ENCODE data around the gene CRY1.
A peak's percentile ranks its signal among the peaks of the same experiment; 100 is the strongest.

Gene CRY1

DNA sequence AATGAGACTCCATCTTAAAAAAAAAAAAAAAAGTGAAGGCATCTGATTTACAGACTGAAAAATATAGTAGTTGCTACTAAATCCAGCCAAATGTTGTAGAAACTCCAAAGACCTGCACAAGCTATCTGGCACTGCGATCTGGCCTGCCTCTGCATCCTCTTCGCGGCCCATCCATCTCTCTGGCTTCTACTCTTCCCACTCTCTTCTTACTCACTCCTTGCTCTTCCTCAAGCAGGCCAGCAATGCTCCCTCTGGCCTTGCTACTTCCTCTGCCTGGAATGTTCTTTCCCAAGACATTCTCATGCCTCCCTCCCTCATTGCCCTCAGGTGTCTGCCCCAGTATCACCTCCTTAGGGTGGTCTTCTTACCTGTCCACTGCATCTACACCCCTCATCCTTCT lies 9.7 kb upstream of the CRY1 start:
- H3K4me2 ChIP-seq (ENCODE audit: low read length, poor library complexity, severe bottlenecking), result no peak overlapping the region
- no peak overlapping the region for H3K23ac ChIP-seq (ENCODE audit: low read length in 2 of 2)
- no peak overlapping the region for H2BK5ac ChIP-seq (ENCODE audit: low read depth, low read length, poor library complexity, severe bottlenecking)
- no peaks in the 10 kb centered on the region for H3K9me3 ChIP-seq (ENCODE audit: control insufficient read depth, low read length)
- H3K4me1 ChIP-seq (ENCODE audit: control insufficient read depth, insufficient read depth, low read depth, low read length), result no peaks in the 10 kb centered on the region
- no peak overlapping the region for H2AK5ac ChIP-seq (ENCODE audit: low read length, severe bottlenecking)
- H4K8ac ChIP-seq (ENCODE audit: low read length), result no peak overlapping the region
- no peak overlapping the region for H3K27ac ChIP-seq (ENCODE audit: low read length, poor library complexity, severe bottlenecking)
- no peaks in the 10 kb centered on the region for H3K36me3 ChIP-seq (ENCODE audit: control insufficient read depth in 1 of 2, insufficient read depth in 2 of 2, low read depth in 1 of 2, low read length in 2 of 2)
- H3K79me1 ChIP-seq (replicated peaks; ENCODE audit: low read length, poor library complexity, severe bottlenecking), result no peaks in the 10 kb centered on the region
- H3K14ac ChIP-seq (ENCODE audit: low read length in 2 of 2), result no peak overlapping the region
- H2BK15ac ChIP-seq (ENCODE audit: low read depth, poor library complexity, severe bottlenecking), result no peak overlapping the region
- peaks cover 0 to 5% of the 10 kb centered on the region in 2 experiments for H3K27me3 ChIP-seq (ENCODE audit: control insufficient read depth in 1 of 2, insufficient read depth in 1 of 2, low read length in 2 of 2)
- no peak overlapping the region for H3K9ac ChIP-seq (ENCODE audit: low read length)
- H4K91ac ChIP-seq (ENCODE audit: low read length), result peak overlapping the region; percentile 9
- no peak overlapping the region for H2BK120ac ChIP-seq (ENCODE audit: low read depth, low read length)
- H3K4ac ChIP-seq (ENCODE audit: low read depth in 1 of 2, low read length in 2 of 2), result no peak overlapping the region
- H2AFZ ChIP-seq (ENCODE audit: low read depth, low read length), result no peak overlapping the region
- no peak overlapping the region for H2BK12ac ChIP-seq (ENCODE audit: low read length in 2 of 2)
- H3K4me3 ChIP-seq (ENCODE audit: insufficient read depth in 1 of 2, low read depth in 1 of 2, low read length in 2 of 2), result no peak overlapping the region
- no peak for DNase-seq
- WGBS, result 87% methylated on average over 3 of the region's 3 CpGs
- no peak overlapping the region for H3K18ac ChIP-seq (ENCODE audit: low read depth in 1 of 2, low read length in 2 of 2)

DNA sequence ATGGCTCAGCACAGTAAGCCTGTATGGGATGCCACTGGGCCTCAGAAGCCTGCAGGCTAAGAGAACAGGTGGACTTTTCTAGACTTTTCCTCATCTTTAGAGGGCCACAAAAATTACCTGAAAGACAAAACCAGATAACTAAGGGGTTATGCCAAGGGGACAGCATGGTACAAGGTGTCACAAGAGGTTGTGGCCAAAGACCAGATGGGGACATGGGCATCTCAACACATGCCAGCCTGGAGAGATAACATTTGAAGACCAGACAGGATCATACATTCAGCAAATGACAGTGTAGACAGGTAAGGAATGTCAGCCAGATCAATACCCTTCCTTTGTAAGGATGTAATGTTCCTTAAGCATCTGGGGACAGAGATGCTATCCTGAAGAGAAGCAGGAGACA lies 8.9 kb upstream of the CRY1 start:
- Histone ChIP-seq H3K4me3 (ENCODE audit: insufficient read depth in 1 of 2, low read depth in 1 of 2, low read length in 2 of 2) (no peak overlapping the region), H2BK15ac (ENCODE audit: low read depth, poor library complexity, severe bottlenecking) (no peak overlapping the region), H3K4me1 (ENCODE audit: control insufficient read depth, insufficient read depth, low read depth, low read length) (no peaks in the 10 kb centered on the region), H2BK120ac (ENCODE audit: low read depth, low read length) (no peak overlapping the region), H3K4ac (ENCODE audit: low read depth in 1 of 2, low read length in 2 of 2) (no peak overlapping the region), H3K79me1 (replicated peaks; ENCODE audit: low read length, poor library complexity, severe bottlenecking) (no peaks in the 10 kb centered on the region), H2BK5ac (ENCODE audit: low read depth, low read length, poor library complexity, severe bottlenecking) (no peak overlapping the region), H3K4me2 (ENCODE audit: low read length, poor library complexity, severe bottlenecking) (no peak overlapping the region), H3K18ac (ENCODE audit: low read depth in 1 of 2, low read length in 2 of 2) (no peak overlapping the region), H2AK5ac (ENCODE audit: low read length, severe bottlenecking) (no peak overlapping the region), H3K9me3 (ENCODE audit: control insufficient read depth, low read length) (no peaks in the 10 kb centered on the region), H4K91ac (ENCODE audit: low read length) (no peak overlapping the region), H2AFZ (ENCODE audit: low read depth, low read length) (no peak overlapping the region), H4K8ac (ENCODE audit: low read length) (no peak overlapping the region), H3K27ac (ENCODE audit: low read length, poor library complexity, severe bottlenecking) (no peak overlapping the region), H2BK12ac (ENCODE audit: low read length in 2 of 2) (no peak overlapping the region), H3K14ac (ENCODE audit: low read length in 2 of 2) (no peak overlapping the region), H3K27me3 (ENCODE audit: control insufficient read depth in 1 of 2, insufficient read depth in 1 of 2, low read length in 2 of 2) (peaks cover 0 to 5% of the 10 kb centered on the region in 2 experiments), H3K23ac (ENCODE audit: low read length in 2 of 2) (no peak overlapping the region), H3K9ac (ENCODE audit: low read length) (no peak overlapping the region), H3K36me3 (ENCODE audit: control insufficient read depth in 1 of 2, insufficient read depth in 2 of 2, low read depth in 1 of 2, low read length in 2 of 2) (no peaks in the 10 kb centered on the region)
- no peak for DNase-seq

DNA sequence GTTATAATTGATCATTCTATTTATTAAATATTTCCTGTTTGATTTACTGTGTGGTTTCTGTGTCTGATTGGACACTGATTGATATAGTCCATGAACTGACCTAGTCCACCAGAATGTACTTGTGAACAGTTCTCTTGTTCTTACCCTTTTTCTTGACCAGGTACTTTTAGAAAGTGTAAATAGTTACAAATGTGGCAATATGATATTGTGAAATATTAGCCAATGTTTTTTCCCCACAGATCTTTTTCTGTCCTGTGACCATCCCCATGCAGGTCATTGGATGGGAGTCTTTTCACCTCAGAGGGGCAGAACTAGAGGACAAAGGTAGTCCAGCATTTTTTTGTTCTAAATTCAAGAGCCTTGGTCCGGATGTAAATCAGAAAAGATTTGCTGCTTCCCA lies 8.3 kb upstream of the CRY1 start:
- no peak overlapping the region for H4K8ac ChIP-seq (ENCODE audit: low read length)
- WGBS, result no CpG with 5 or more reads among the region's 1 CpG
- H3K23ac ChIP-seq (ENCODE audit: low read length in 2 of 2), result no peak overlapping the region
- no peak overlapping the region for H3K18ac ChIP-seq (ENCODE audit: low read depth in 1 of 2, low read length in 2 of 2)
- no peaks in the 10 kb centered on the region for H3K36me3 ChIP-seq (ENCODE audit: control insufficient read depth in 1 of 2, insufficient read depth in 2 of 2, low read depth in 1 of 2, low read length in 2 of 2)
- H3K4ac ChIP-seq (ENCODE audit: low read depth in 1 of 2, low read length in 2 of 2), result no peak overlapping the region
- H3K27ac ChIP-seq (ENCODE audit: low read length, poor library complexity, severe bottlenecking), result no peak overlapping the region
- H2AK5ac ChIP-seq (ENCODE audit: low read length, severe bottlenecking), result no peak overlapping the region
- no peak overlapping the region for H2BK120ac ChIP-seq (ENCODE audit: low read depth, low read length)
- no peak overlapping the region for H3K4me3 ChIP-seq (ENCODE audit: insufficient read depth in 1 of 2, low read depth in 1 of 2, low read length in 2 of 2)
- H2BK12ac ChIP-seq (ENCODE audit: low read length in 2 of 2), result no peak overlapping the region
- no peak overlapping the region for H2AFZ ChIP-seq (ENCODE audit: low read depth, low read length)
- peaks cover 0 to 2% of the 10 kb centered on the region in 2 experiments for H3K27me3 ChIP-seq (ENCODE audit: control insufficient read depth in 1 of 2, insufficient read depth in 1 of 2, low read length in 2 of 2)
- H2BK5ac ChIP-seq (ENCODE audit: low read depth, low read length, poor library complexity, severe bottlenecking), result no peak overlapping the region
- no peak overlapping the region for H3K4me2 ChIP-seq (ENCODE audit: low read length, poor library complexity, severe bottlenecking)
- no peak overlapping the region for H3K14ac ChIP-seq (ENCODE audit: low read length in 2 of 2)
- H3K9ac ChIP-seq (ENCODE audit: low read length), result no peak overlapping the region
- H4K91ac ChIP-seq (ENCODE audit: low read length), result no peak overlapping the region
- no peaks in the 10 kb centered on the region for H3K79me1 ChIP-seq (replicated peaks; ENCODE audit: low read length, poor library complexity, severe bottlenecking)
- no peak overlapping the region for H2BK15ac ChIP-seq (ENCODE audit: low read depth, poor library complexity, severe bottlenecking)
- no peak for DNase-seq
- H3K9me3 ChIP-seq (ENCODE audit: control insufficient read depth, low read length), result no peaks in the 10 kb centered on the region
- H3K4me1 ChIP-seq (ENCODE audit: control insufficient read depth, insufficient read depth, low read depth, low read length), result no peaks in the 10 kb centered on the region

DNA sequence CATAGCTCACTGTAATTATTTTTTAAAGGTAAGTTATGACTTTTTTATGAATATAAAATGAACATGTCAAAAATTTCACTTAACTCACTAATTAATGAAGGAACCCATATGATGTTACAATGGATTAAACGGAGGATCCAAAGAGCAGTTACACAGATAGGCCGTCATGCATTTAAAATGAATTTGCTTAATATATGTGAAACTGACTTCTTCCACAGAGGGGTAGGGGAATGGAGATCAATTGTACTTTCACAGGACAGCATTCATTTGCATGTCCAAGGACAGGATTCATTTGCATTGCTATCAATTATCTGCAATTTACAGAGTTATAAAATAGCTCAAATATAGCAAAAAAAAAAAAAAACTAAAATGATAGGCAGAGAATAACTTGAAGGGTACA lies 6.6 kb upstream of the CRY1 start:
- Histone ChIP-seq H3K9me3 (ENCODE audit: control insufficient read depth, low read length) (no peaks in the 10 kb centered on the region), H2BK5ac (ENCODE audit: low read depth, low read length, poor library complexity, severe bottlenecking) (no peak overlapping the region), H4K8ac (ENCODE audit: low read length) (no peak overlapping the region), H3K14ac (ENCODE audit: low read length in 2 of 2) (no peak overlapping the region), H3K4me3 (ENCODE audit: insufficient read depth in 1 of 2, low read depth in 1 of 2, low read length in 2 of 2) (no peak overlapping the region), H2AK5ac (ENCODE audit: low read length, severe bottlenecking) (no peak overlapping the region), H2BK15ac (ENCODE audit: low read depth, poor library complexity, severe bottlenecking) (no peak overlapping the region), H3K23ac (ENCODE audit: low read length in 2 of 2) (no peak overlapping the region), H3K27ac (ENCODE audit: low read length, poor library complexity, severe bottlenecking) (no peak overlapping the region), H2BK120ac (ENCODE audit: low read depth, low read length) (no peak overlapping the region), H3K36me3 (ENCODE audit: control insufficient read depth in 1 of 2, insufficient read depth in 2 of 2, low read depth in 1 of 2, low read length in 2 of 2) (no peaks in the 10 kb centered on the region), H3K4ac (ENCODE audit: low read depth in 1 of 2, low read length in 2 of 2) (no peak overlapping the region), H2AFZ (ENCODE audit: low read depth, low read length) (no peak overlapping the region), H3K4me2 (ENCODE audit: low read length, poor library complexity, severe bottlenecking) (no peak overlapping the region), H3K79me1 (replicated peaks; ENCODE audit: low read length, poor library complexity, severe bottlenecking) (no peaks in the 10 kb centered on the region), H4K91ac (ENCODE audit: low read length) (no peak overlapping the region), H2BK12ac (ENCODE audit: low read length in 2 of 2) (no peak overlapping the region), H3K4me1 (ENCODE audit: control insufficient read depth, insufficient read depth, low read depth, low read length) (no peaks in the 10 kb centered on the region), H3K27me3 (ENCODE audit: control insufficient read depth in 1 of 2, insufficient read depth in 1 of 2, low read length in 2 of 2) (no peaks in the 10 kb centered on the region), H3K18ac (ENCODE audit: low read depth in 1 of 2, low read length in 2 of 2) (no peak overlapping the region), H3K9ac (ENCODE audit: low read length) (no peak overlapping the region)
- 76% methylated on average over 2 of the region's 2 CpGs for WGBS
- no peak for DNase-seq
